Measurements from ENCODE around the gene POT1.

- TF ChIP-seq POLR2AphosphoS5 (IDR thresholded peaks at IDR 0.05; ENCODE audit: insufficient read depth, low read depth, low read length) (no peak), CTCF (IDR thresholded peaks at IDR 0.05; ENCODE audit: extremely low read depth in 1 of 2, insufficient read depth in 1 of 2, low read depth in 1 of 2, low read length in 2 of 2) (no peak), EZH2 (IDR thresholded peaks at IDR 0.05; ENCODE audit: borderline replicate concordance, low read depth, low read length, severe bottlenecking) (no peak), POLR2A (IDR thresholded peaks at IDR 0.05; ENCODE audit: low read depth, low read length) (no peak), JUN (IDR thresholded peaks at IDR 0.05; ENCODE audit: borderline replicate concordance, insufficient read depth, insufficient read length, low read depth) (no peak), MAX (IDR thresholded peaks at IDR 0.05; ENCODE audit: insufficient read depth, insufficient read length) (no peak)
Measured at GRCh38 chr7:124898531-124898930, 31.1 kb downstream of the POT1 start.
